Progenitor cell of endocrine pancreas (in vitro differentiated cells): ENCODE results near the gene CEP57L1. TPM values are rescaled to one million over a fixed set of nuclear protein-coding genes. Genes with fewer than 3 reads are reported as not detected.
"Not testable (repeated sequence)": the region's sequence is repeated elsewhere in the genome, so short reads cannot be mapped to it uniquely, and the experiment has no call there.

Experiments
- DNase-seq: peaks from one replicate; pipeline ENCODE4 v3.0.0; 2021; ENCODE audit warnings: low spot score; ENCODE audit not compliant: unreplicated experiment
- H3K27ac Mint-ChIP-seq: 2 replicates; pipeline ENCODE4 v1.8.0; 2021; ENCODE audit warnings: mild to moderate bottlenecking, moderate library complexity, mixed read lengths
- H3K27me3 Mint-ChIP-seq: 2 replicates; pipeline ENCODE4 v1.8.0; 2021; ENCODE audit warnings: mixed read lengths
- H3K36me3 Mint-ChIP-seq: 2 replicates; pipeline ENCODE4 v1.8.0; 2022; ENCODE audit warnings: mixed read lengths; ENCODE audit not compliant: insufficient read depth
- H3K4me1 Mint-ChIP-seq: 2 replicates; pipeline ENCODE4 v1.8.0; 2021; ENCODE audit warnings: low read depth, mixed read lengths
- H3K4me3 Mint-ChIP-seq: 2 replicates; pipeline ENCODE4 v1.8.0; 2021; ENCODE audit warnings: low read depth, mild to moderate bottlenecking, moderate library complexity, mixed read lengths
- H3K9me3 Mint-ChIP-seq: 2 replicates; pipeline ENCODE4 v1.8.0; 2021; ENCODE audit warnings: low read depth, mixed read lengths
- total RNA-seq: library from RNA; stranded (reverse); gene quantifications from 2 replicates; pipeline ENCODE4 v1.2.1, GENCODE V29; 2021
- TF ChIP-seq, protein P1 (sequence below): fragments of 200-600 bp; sonication (generic); IDR thresholded peaks from one replicate; pipeline ENCODE4 v1.5.0; 2021; ENCODE audit warnings: antibody characterized with exemption, mild to moderate bottlenecking; ENCODE audit not compliant: unreplicated experiment

CEP57L1 gene
- total RNA-seq, 1 donor from 2014 or later, result 11.4 TPM

- Mint-ChIP-seq H3K36me3 (peaks cover 7% of the 10 kb centered on the region), H3K4me1 (no peaks in the 10 kb centered on the region), H3K9me3 (peaks cover 7% of the 10 kb centered on the region), H3K27ac (no peak overlapping the region), H3K4me3 (no peak overlapping the region), H3K27me3 (no peaks in the 10 kb centered on the region)
- TF ChIP-seq, protein P1, sequence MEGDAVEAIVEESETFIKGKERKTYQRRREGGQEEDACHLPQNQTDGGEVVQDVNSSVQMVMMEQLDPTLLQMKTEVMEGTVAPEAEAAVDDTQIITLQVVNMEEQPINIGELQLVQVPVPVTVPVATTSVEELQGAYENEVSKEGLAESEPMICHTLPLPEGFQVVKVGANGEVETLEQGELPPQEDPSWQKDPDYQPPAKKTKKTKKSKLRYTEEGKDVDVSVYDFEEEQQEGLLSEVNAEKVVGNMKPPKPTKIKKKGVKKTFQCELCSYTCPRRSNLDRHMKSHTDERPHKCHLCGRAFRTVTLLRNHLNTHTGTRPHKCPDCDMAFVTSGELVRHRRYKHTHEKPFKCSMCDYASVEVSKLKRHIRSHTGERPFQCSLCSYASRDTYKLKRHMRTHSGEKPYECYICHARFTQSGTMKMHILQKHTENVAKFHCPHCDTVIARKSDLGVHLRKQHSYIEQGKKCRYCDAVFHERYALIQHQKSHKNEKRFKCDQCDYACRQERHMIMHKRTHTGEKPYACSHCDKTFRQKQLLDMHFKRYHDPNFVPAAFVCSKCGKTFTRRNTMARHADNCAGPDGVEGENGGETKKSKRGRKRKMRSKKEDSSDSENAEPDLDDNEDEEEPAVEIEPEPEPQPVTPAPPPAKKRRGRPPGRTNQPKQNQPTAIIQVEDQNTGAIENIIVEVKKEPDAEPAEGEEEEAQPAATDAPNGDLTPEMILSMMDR, result no peak
- no peak for DNase-seq
Measured at GRCh38 chr6:109139109-109139508, 43.8 kb downstream of the CEP57L1 start.

DNA sequence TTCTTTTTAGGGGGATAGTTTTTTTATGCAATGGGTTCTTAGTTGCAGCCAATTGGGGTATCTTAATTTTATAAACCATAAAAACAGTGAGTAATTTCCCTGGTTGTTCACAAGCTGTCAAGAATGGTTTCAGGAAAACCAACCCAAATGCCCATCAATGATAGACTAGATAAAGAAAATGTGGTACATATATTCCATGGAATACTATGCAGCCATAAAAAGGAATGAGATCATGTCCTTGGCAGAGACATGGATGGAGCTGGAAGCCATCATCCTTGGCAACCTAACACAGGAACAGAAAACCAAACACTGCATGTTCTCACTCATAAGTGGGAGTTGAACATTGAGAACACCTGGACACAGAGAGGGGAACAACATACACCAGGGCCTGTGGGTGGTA lies 46.8 kb downstream of the CEP57L1 start:
- H3K36me3 Mint-ChIP-seq, H3K4me3 Mint-ChIP-seq, H3K27ac Mint-ChIP-seq, H3K4me1 Mint-ChIP-seq, DNase-seq, H3K27me3 Mint-ChIP-seq, H3K9me3 Mint-ChIP-seq: not testable (repeated sequence)

- H3K36me3 Mint-ChIP-seq, result peaks cover 8% of the 10 kb centered on the region
Measured at GRCh38 chr6:109143191-109143590, 47.9 kb downstream of the CEP57L1 start.

GRCh38 chr6:109148251-109148650 lies 52.9 kb downstream of the CEP57L1 start:
- not testable (repeated sequence) for H3K4me3 Mint-ChIP-seq, H3K9me3 Mint-ChIP-seq, DNase-seq, H3K27ac Mint-ChIP-seq, H3K4me1 Mint-ChIP-seq, H3K27me3 Mint-ChIP-seq
- H3K36me3 Mint-ChIP-seq, result peaks cover 18% of the 10 kb centered on the region

More at GRCh38 chr6:109143191-109143590, 47.9 kb downstream of the CEP57L1 start:
- no peak for DNase-seq
- Mint-ChIP-seq H3K9me3 (peaks cover 3% of the 10 kb centered on the region), H3K27me3 (no peaks in the 10 kb centered on the region), H3K27ac (no peak overlapping the region), H3K4me1 (no peaks in the 10 kb centered on the region), H3K4me3 (no peak overlapping the region)
- TF ChIP-seq, protein P1, result no peak

- not testable (repeated sequence) for H3K27ac Mint-ChIP-seq
Measured at GRCh38 chr6:109148716-109149115, 53.4 kb downstream of the CEP57L1 start.

GRCh38 chr6:109153752-109154151 lies 58.4 kb downstream of the CEP57L1 start:
- H3K27me3 Mint-ChIP-seq, result no peaks in the 10 kb centered on the region
- no peaks in the 10 kb centered on the region for H3K4me1 Mint-ChIP-seq
- H3K36me3 Mint-ChIP-seq, result peaks cover 17% of the 10 kb centered on the region
- no peak overlapping the region for H3K27ac Mint-ChIP-seq
- no peak for DNase-seq
- H3K9me3 Mint-ChIP-seq, result peaks cover 8% of the 10 kb centered on the region
- no peak overlapping the region for H3K4me3 Mint-ChIP-seq
- TF ChIP-seq, protein P1, result no peak

More at GRCh38 chr6:109148716-109149115, 53.4 kb downstream of the CEP57L1 start:
- not testable (repeated sequence) for H3K4me1 Mint-ChIP-seq, H3K4me3 Mint-ChIP-seq, DNase-seq, H3K27me3 Mint-ChIP-seq, H3K9me3 Mint-ChIP-seq
- peaks cover 18% of the 10 kb centered on the region for H3K36me3 Mint-ChIP-seq

GRCh38 chr6:109164331-109164730 lies 69.0 kb downstream of the CEP57L1 start:
- DNase-seq, result no peak
- no peaks in the 10 kb centered on the region for H3K36me3 Mint-ChIP-seq
- no peak overlapping the region for H3K27ac Mint-ChIP-seq
- H3K27me3 Mint-ChIP-seq, result no peaks in the 10 kb centered on the region
- peaks cover 18% of the 10 kb centered on the region for H3K4me1 Mint-ChIP-seq
- no peak overlapping the region for H3K4me3 Mint-ChIP-seq
- H3K9me3 Mint-ChIP-seq, result no peaks in the 10 kb centered on the region
- TF ChIP-seq, protein P1, result no peak
